ENCODE measurements around the gene GRIP1.

DNA sequence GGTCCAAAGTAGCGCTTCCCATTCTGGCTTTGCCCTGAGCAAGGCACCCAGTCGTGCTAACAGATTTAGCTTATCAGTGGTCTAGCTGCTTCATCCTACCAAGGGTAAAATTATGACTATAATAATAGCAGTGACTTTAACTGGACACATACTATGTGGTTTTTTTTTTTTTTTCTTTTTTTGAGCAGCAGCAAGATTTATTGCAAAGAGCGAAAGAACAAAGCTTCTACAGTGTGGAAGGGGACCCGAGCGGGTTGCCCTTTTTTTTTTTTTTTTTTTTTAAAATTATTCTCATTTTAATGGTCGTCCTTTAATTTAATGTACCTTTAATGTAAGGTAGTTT is 376.1 kb downstream of the GRIP1 start:
- TF ChIP-seq EZH2 (IDR thresholded peaks at IDR 0.05; ENCODE audit: low read depth, unreplicated experiment) (no peak), POLR2AphosphoS5 (IDR thresholded peaks at IDR 0.05; ENCODE audit: low read depth) (no peak)
- TF ChIP-seq, protein P1, sequence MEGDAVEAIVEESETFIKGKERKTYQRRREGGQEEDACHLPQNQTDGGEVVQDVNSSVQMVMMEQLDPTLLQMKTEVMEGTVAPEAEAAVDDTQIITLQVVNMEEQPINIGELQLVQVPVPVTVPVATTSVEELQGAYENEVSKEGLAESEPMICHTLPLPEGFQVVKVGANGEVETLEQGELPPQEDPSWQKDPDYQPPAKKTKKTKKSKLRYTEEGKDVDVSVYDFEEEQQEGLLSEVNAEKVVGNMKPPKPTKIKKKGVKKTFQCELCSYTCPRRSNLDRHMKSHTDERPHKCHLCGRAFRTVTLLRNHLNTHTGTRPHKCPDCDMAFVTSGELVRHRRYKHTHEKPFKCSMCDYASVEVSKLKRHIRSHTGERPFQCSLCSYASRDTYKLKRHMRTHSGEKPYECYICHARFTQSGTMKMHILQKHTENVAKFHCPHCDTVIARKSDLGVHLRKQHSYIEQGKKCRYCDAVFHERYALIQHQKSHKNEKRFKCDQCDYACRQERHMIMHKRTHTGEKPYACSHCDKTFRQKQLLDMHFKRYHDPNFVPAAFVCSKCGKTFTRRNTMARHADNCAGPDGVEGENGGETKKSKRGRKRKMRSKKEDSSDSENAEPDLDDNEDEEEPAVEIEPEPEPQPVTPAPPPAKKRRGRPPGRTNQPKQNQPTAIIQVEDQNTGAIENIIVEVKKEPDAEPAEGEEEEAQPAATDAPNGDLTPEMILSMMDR (conservative IDR thresholded peaks at IDR 0.05; ENCODE audit: low read depth in 2 of 2): no peak
- TF ChIP-seq, protein P2, sequence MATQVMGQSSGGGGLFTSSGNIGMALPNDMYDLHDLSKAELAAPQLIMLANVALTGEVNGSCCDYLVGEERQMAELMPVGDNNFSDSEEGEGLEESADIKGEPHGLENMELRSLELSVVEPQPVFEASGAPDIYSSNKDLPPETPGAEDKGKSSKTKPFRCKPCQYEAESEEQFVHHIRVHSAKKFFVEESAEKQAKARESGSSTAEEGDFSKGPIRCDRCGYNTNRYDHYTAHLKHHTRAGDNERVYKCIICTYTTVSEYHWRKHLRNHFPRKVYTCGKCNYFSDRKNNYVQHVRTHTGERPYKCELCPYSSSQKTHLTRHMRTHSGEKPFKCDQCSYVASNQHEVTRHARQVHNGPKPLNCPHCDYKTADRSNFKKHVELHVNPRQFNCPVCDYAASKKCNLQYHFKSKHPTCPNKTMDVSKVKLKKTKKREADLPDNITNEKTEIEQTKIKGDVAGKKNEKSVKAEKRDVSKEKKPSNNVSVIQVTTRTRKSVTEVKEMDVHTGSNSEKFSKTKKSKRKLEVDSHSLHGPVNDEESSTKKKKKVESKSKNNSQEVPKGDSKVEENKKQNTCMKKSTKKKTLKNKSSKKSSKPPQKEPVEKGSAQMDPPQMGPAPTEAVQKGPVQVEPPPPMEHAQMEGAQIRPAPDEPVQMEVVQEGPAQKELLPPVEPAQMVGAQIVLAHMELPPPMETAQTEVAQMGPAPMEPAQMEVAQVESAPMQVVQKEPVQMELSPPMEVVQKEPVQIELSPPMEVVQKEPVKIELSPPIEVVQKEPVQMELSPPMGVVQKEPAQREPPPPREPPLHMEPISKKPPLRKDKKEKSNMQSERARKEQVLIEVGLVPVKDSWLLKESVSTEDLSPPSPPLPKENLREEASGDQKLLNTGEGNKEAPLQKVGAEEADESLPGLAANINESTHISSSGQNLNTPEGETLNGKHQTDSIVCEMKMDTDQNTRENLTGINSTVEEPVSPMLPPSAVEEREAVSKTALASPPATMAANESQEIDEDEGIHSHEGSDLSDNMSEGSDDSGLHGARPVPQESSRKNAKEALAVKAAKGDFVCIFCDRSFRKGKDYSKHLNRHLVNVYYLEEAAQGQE (IDR thresholded peaks at IDR 0.05; ENCODE audit: unreplicated experiment): no peak
